ENCODE results near the gene SBNO1.
A peak's percentile ranks its signal among the peaks of the same experiment; 100 is the strongest.

The SBNO1 gene

DNA sequence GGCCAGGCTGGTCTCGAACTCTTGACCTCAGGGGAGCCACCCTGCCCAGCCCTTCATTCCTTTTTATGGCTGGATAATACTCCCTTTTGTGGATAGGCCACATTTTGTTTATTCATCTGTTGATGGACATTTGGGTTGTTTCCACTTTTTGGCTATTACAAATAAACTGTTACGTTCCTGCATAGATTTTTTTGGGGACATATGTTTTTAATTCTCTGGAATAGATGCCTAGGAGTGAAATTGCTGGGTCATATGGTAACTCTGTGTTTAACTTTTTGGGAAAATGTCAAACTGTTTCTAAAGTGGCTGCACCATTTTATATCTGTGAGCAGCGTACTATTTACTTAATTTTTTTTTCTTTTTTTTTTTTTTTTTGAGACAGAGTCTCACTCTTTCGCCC, 29.1 kb upstream of the SBNO1 start:
- no peak for TF ChIP-seq EZH2phosphoT487 (IDR thresholded peaks at IDR 0.05; ENCODE audit: borderline replicate concordance, low read length)
- TF ChIP-seq, protein P1, sequence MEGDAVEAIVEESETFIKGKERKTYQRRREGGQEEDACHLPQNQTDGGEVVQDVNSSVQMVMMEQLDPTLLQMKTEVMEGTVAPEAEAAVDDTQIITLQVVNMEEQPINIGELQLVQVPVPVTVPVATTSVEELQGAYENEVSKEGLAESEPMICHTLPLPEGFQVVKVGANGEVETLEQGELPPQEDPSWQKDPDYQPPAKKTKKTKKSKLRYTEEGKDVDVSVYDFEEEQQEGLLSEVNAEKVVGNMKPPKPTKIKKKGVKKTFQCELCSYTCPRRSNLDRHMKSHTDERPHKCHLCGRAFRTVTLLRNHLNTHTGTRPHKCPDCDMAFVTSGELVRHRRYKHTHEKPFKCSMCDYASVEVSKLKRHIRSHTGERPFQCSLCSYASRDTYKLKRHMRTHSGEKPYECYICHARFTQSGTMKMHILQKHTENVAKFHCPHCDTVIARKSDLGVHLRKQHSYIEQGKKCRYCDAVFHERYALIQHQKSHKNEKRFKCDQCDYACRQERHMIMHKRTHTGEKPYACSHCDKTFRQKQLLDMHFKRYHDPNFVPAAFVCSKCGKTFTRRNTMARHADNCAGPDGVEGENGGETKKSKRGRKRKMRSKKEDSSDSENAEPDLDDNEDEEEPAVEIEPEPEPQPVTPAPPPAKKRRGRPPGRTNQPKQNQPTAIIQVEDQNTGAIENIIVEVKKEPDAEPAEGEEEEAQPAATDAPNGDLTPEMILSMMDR (IDR thresholded peaks at IDR 0.05; ENCODE audit: low read depth, low read length, poor library complexity, severe bottlenecking), result no peak
- Histone ChIP-seq H4K20me1 (ENCODE audit: control insufficient read depth, insufficient read depth, low read depth, low read length) (0 out of 2 replicates have a peak, but pooled peaks cover 3% of the 10 kb centered on the region), H3K4me2 (ENCODE audit: low read length) (no peak overlapping the region), H3K79me2 (ENCODE audit: control insufficient read depth, low read length) (peaks cover 87% of the 10 kb centered on the region), H3K9me3 (ENCODE audit: control insufficient read depth, insufficient read depth, low read length) (no peaks in the 10 kb centered on the region), H3K27me3 (ENCODE audit: control insufficient read depth, low read length) (no peaks in the 10 kb centered on the region), H3F3A (ENCODE audit: control insufficient read depth, insufficient read depth) (no peaks in the 10 kb centered on the region), H3K4me3 (ENCODE audit: low read length) (no peak overlapping the region), H3K27ac (ENCODE audit: low read depth, low read length) (no peak overlapping the region), H3K4me1 (ENCODE audit: control insufficient read depth, low read length) (peaks cover 15% of the 10 kb centered on the region), H3K36me3 (ENCODE audit: control insufficient read depth, low read length) (peaks cover 83% of the 10 kb centered on the region), H3K9me2 (replicated peaks; ENCODE audit: control insufficient read depth, low read length) (no peaks in the 10 kb centered on the region)

DNA sequence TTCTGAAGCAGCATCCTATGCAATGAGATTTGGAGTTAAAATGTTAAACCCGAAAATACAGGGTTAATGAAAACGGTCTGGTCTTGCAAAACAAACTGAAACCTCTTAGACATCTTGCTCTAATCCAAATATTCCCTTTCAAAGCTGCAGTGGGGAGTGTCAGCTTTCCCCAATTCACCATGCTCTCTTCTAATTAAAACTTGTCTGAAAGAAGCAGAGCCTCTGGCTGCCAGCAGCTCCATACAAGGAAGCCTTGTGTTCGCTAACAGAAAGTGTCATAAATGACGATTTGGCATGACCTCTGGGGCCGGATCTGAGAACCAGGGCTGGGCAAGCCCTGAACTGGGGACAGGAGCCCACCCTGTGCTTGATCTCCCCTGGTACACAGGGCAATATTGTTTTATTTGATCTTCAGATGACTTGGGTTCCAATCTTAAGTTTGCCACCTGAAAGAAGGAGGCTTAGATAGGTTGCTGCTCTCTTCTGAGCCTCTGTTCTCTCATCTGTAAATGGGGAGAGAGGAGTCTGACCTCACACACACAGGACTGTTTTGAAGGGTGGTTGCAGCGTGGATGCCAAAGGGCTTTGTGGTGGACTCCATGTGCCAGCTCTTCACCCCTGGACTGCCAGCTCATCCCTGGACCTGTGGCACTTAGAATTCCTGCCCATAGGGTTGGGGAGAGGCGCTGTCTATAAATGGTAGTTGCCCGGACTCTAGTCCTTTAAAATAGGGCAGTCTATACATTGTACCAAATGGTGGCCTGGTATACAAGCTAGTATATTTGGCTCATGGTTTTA, 27.1 kb upstream of the SBNO1 start:
- no peaks in the 10 kb centered on the region for H3F3A ChIP-seq (ENCODE audit: control insufficient read depth, insufficient read depth)

DNA sequence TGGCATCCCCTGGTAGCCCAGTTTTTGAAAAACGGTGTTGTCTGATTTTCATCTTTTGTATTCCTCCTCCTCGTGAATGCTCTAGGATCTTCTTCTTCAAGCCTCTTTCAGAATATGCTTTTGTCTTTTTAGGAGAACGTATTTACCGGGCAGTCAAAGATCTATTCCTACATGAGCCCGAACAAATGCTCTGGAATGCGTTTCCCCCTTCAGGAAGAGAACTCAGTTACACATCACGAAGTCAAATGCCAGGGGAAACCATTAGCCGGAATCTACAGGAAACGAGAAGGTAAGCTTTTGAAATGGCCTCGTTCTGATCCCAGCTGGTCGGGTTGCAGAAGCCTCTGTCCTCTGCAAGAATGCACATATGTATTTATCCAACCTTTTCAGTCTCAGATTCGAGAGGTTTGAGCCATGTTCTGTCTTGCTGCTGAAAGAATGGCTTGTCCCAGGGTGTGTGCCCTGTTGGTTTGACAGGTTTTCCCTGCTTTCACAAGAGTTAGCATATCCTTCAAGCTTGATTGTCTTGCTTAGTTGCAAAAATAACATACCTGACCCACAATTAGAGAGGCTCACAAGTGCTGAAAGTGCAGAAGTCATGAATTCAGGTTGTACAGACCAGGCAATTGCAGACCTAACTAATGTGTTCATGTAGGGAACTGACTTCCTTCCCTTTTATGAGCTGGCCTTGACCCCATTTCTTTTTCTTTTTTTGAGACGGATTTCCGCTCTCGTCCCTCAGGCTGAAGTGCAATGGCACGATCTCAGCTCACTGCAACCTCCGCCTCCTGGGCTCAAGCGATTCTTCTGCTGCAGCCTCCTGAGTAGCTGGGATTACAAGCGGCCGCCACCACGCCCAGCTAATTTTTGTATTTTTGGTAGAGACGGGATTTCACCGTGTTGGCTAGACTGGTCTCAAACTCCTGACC, 26.1 kb upstream of the SBNO1 start:
- Histone ChIP-seq H3K79me2 (ENCODE audit: control insufficient read depth, low read length) (peaks cover 83% of the 10 kb centered on the region), H3K27ac (ENCODE audit: low read depth, low read length) (no peak overlapping the region), H3K4me2 (ENCODE audit: low read length) (peak overlapping the region; percentile 99), H3K27me3 (ENCODE audit: control insufficient read depth, low read length) (no peaks in the 10 kb centered on the region), H3K36me3 (ENCODE audit: control insufficient read depth, low read length) (peaks cover 58% of the 10 kb centered on the region), H4K20me1 (ENCODE audit: control insufficient read depth, insufficient read depth, low read depth, low read length) (0 out of 2 replicates have a peak, but pooled peaks cover 3% of the 10 kb centered on the region), H3K4me1 (ENCODE audit: control insufficient read depth, low read length) (peaks cover 27% of the 10 kb centered on the region), H3F3A (ENCODE audit: control insufficient read depth, insufficient read depth) (peaks cover 2% of the 10 kb centered on the region; the same call in 1 of the 2 replicates), H3K9me2 (replicated peaks; ENCODE audit: control insufficient read depth, low read length) (no peaks in the 10 kb centered on the region), H3K9me3 (ENCODE audit: control insufficient read depth, insufficient read depth, low read length) (no peaks in the 10 kb centered on the region), H3K4me3 (ENCODE audit: low read length) (peak overlapping the region; percentile 91)
- TF ChIP-seq, protein P1 (IDR thresholded peaks at IDR 0.05; ENCODE audit: low read depth, low read length, poor library complexity, severe bottlenecking), result no peak
- no peak for TF ChIP-seq EZH2phosphoT487 (IDR thresholded peaks at IDR 0.05; ENCODE audit: borderline replicate concordance, low read length)

More for the DNA sequence above, 27.1 kb upstream of the SBNO1 start:
- no peak overlapping the region for H3K4me2 ChIP-seq (ENCODE audit: low read length)
- H3K4me3 ChIP-seq (ENCODE audit: low read length), result no peak overlapping the region
- no peaks in the 10 kb centered on the region for H3K9me2 ChIP-seq (replicated peaks; ENCODE audit: control insufficient read depth, low read length)
- no peaks in the 10 kb centered on the region for H3K27me3 ChIP-seq (ENCODE audit: control insufficient read depth, low read length)
- H3K9me3 ChIP-seq (ENCODE audit: control insufficient read depth, insufficient read depth, low read length), result no peaks in the 10 kb centered on the region
- H3K36me3 ChIP-seq (ENCODE audit: control insufficient read depth, low read length), result peaks cover 67% of the 10 kb centered on the region
- no peak overlapping the region for H3K27ac ChIP-seq (ENCODE audit: low read depth, low read length)
- TF ChIP-seq, protein P1 (IDR thresholded peaks at IDR 0.05; ENCODE audit: low read depth, low read length, poor library complexity, severe bottlenecking), result no peak
- TF ChIP-seq EZH2phosphoT487 (IDR thresholded peaks at IDR 0.05; ENCODE audit: borderline replicate concordance, low read length), result no peak
- 0 out of 2 replicates have a peak, but pooled peaks cover 3% of the 10 kb centered on the region for H4K20me1 ChIP-seq (ENCODE audit: control insufficient read depth, insufficient read depth, low read depth, low read length)
- peaks cover 27% of the 10 kb centered on the region for H3K4me1 ChIP-seq (ENCODE audit: control insufficient read depth, low read length)
- peaks cover 85% of the 10 kb centered on the region for H3K79me2 ChIP-seq (ENCODE audit: control insufficient read depth, low read length)

Data from DOHH2 (cell line).